Mesenchymal stem cell (in vitro differentiated cells and primary cell): ENCODE measurements around the gene RNF145.

Experiments used
- DNase-seq: peaks from one replicate; pipeline ENCODE4 v3.0.0-alpha.2; 2013
- H2AFZ ChIP-seq: one replicate; pipeline ENCODE4 v1.6.1; 2013; ENCODE audit warnings: low read depth, mild to moderate bottlenecking, control low read depth, inconsistent platforms, low read length, moderate library complexity
- H2AK5ac ChIP-seq: 2 replicates; pipeline ENCODE4 v1.6.1; 2013; ENCODE audit warnings: low read length, moderate library complexity, mild to moderate bottlenecking, inconsistent platforms; ENCODE audit not compliant: severe bottlenecking
- H2BK120ac ChIP-seq: one replicate; pipeline ENCODE4 v1.6.1; 2013; ENCODE audit warnings: low read depth, mild to moderate bottlenecking, inconsistent platforms, low read length, moderate library complexity
- H2BK12ac ChIP-seq, 2 experiments: one replicate each; pipeline ENCODE4 v1.6.1; 2013; ENCODE audit warnings: inconsistent platforms in 2 of 2, low read length in 2 of 2, mild to moderate bottlenecking in 2 of 2, moderate library complexity in 2 of 2, control low read depth in 1 of 2
- H2BK15ac ChIP-seq: one replicate; pipeline ENCODE4 v1.6.1; 2013; ENCODE audit warnings: mild to moderate bottlenecking, low read depth, inconsistent platforms; ENCODE audit not compliant: poor library complexity, severe bottlenecking
- H2BK5ac ChIP-seq: 2 replicates; pipeline ENCODE4 v1.6.1; 2013; ENCODE audit warnings: low read depth, mild to moderate bottlenecking, low read length, control low read depth, inconsistent platforms; ENCODE audit not compliant: poor library complexity, severe bottlenecking
- H3K14ac ChIP-seq, 2 experiments: one replicate each; pipeline ENCODE4 v1.6.1; 2013; ENCODE audit warnings: inconsistent platforms in 2 of 2, low read length in 2 of 2, control low read depth in 1 of 2, mild to moderate bottlenecking in 1 of 2, moderate library complexity in 1 of 2
- H3K18ac ChIP-seq, 2 experiments: one replicate each; pipeline ENCODE4 v1.6.1; 2013; ENCODE audit warnings: inconsistent platforms in 2 of 2, low read length in 2 of 2, control low read depth in 1 of 2, low read depth in 1 of 2, mild to moderate bottlenecking in 1 of 2
- H3K23ac ChIP-seq, 2 experiments: one replicate each; pipeline ENCODE4 v1.6.1; 2013; ENCODE audit warnings: inconsistent platforms in 2 of 2, low read length in 2 of 2, mild to moderate bottlenecking in 2 of 2, moderate library complexity in 2 of 2, control low read depth in 1 of 2
- H3K27ac ChIP-seq: 2 replicates; pipeline ENCODE4 v1.5.1; 2013; ENCODE audit warnings: mild to moderate bottlenecking, moderate library complexity, low read length, control low read depth, inconsistent platforms; ENCODE audit not compliant: poor library complexity, severe bottlenecking
- H3K27me3 ChIP-seq, 2 experiments: 2 replicates each; pipeline versions ENCODE4 v1.6.1 to v1.7.0; 2013; ENCODE audit warnings: low read length in 2 of 2, mild to moderate bottlenecking in 2 of 2, moderate library complexity in 2 of 2, control low read depth in 1 of 2, inconsistent platforms in 1 of 2; ENCODE audit not compliant: control insufficient read depth in 1 of 2, insufficient read depth in 1 of 2
- H3K36me3 ChIP-seq, 2 experiments: 2 replicates each; pipeline versions ENCODE4 v1.6.1 to v1.7.0; 2013; ENCODE audit warnings: low read length in 2 of 2, control low read depth in 1 of 2, inconsistent platforms in 1 of 2, low read depth in 1 of 2, mild to moderate bottlenecking in 1 of 2; ENCODE audit not compliant: insufficient read depth in 2 of 2, control insufficient read depth in 1 of 2
- H3K4ac ChIP-seq, 2 experiments: one replicate each; pipeline ENCODE4 v1.6.1; 2013; ENCODE audit warnings: inconsistent platforms in 2 of 2, low read length in 2 of 2, mild to moderate bottlenecking in 2 of 2, moderate library complexity in 2 of 2, control low read depth in 1 of 2, low read depth in 1 of 2
- H3K4me1 ChIP-seq: 2 replicates; pipeline ENCODE4 v1.6.1; 2013; ENCODE audit warnings: low read depth, low read length, control low read depth; ENCODE audit not compliant: control insufficient read depth, insufficient read depth
- H3K4me2 ChIP-seq: 2 replicates; pipeline ENCODE4 v1.6.1; 2013; ENCODE audit warnings: low read length, mild to moderate bottlenecking, inconsistent platforms; ENCODE audit not compliant: poor library complexity, severe bottlenecking
- H3K4me3 ChIP-seq, 2 experiments: 2 replicates each; pipeline versions ENCODE4 v1.5.1 to v1.7.0; 2013; ENCODE audit warnings: low read length in 2 of 2, mild to moderate bottlenecking in 2 of 2, control low read depth in 1 of 2, low read depth in 1 of 2; ENCODE audit not compliant: insufficient read depth in 1 of 2
- H3K79me1 ChIP-seq: replicated peaks from 2 replicates; pipeline ENCODE4 v1.6.1; 2013; ENCODE audit warnings: mild to moderate bottlenecking, control low read depth, low read length, inconsistent platforms; ENCODE audit not compliant: poor library complexity, severe bottlenecking
- H3K9ac ChIP-seq: 2 replicates; pipeline ENCODE4 v1.7.0; 2013; ENCODE audit warnings: mild to moderate bottlenecking, low read length, moderate library complexity
- H3K9me3 ChIP-seq: 2 replicates; pipeline ENCODE4 v1.7.0; 2013; ENCODE audit warnings: mild to moderate bottlenecking, low read length; ENCODE audit not compliant: control insufficient read depth
- H4K8ac ChIP-seq: one replicate; pipeline ENCODE4 v1.6.1; 2013; ENCODE audit warnings: inconsistent platforms, mild to moderate bottlenecking, low read length, moderate library complexity
- H4K91ac ChIP-seq: one replicate; pipeline ENCODE4 v1.6.1; 2013; ENCODE audit warnings: mild to moderate bottlenecking, low read length, inconsistent platforms
- WGBS: methylation state at CpG from one replicate; pipeline ENCODE4 v1.1.7; 2013; ENCODE audit warnings: mixed read lengths; 5-methylcytosine and 5-hydroxymethylcytosine counted together

Gene RNF145

GRCh38 chr5:159211729-159212174 lies 2.4 kb upstream of the RNF145 start:
- no peak overlapping the region for H4K91ac ChIP-seq
- no peak overlapping the region for H3K9ac ChIP-seq
- H3K14ac ChIP-seq = no peak overlapping the region
- H3K18ac ChIP-seq = no peak overlapping the region
- no peak overlapping the region for H2AFZ ChIP-seq
- no peak overlapping the region for H3K4me2 ChIP-seq
- no peak overlapping the region for H2BK15ac ChIP-seq
- H3K4ac ChIP-seq = no peak overlapping the region
- no peak overlapping the region for H3K4me3 ChIP-seq
- H3K27me3 ChIP-seq = no peaks in the 10 kb centered on the region
- no peak overlapping the region for H2BK120ac ChIP-seq
- H3K9me3 ChIP-seq = no peaks in the 10 kb centered on the region
- no peak overlapping the region for H4K8ac ChIP-seq
- no peak overlapping the region for H3K27ac ChIP-seq
- H2AK5ac ChIP-seq = no peak overlapping the region
- H2BK5ac ChIP-seq = no peak overlapping the region
- H3K79me1 ChIP-seq = no peaks in the 10 kb centered on the region
- 42% methylated on average over 4 of the region's 4 CpGs for WGBS
- no peak for DNase-seq
- H3K36me3 ChIP-seq = no peaks in the 10 kb centered on the region
- peaks cover 6% of the 10 kb centered on the region for H3K4me1 ChIP-seq
- H2BK12ac ChIP-seq = no peak overlapping the region
- H3K23ac ChIP-seq = no peak overlapping the region

GRCh38 chr5:159210846-159211245 lies 1.5 kb upstream of the RNF145 start:
- Histone ChIP-seq H4K91ac (no peak overlapping the region), H3K79me1 (no peaks in the 10 kb centered on the region), H3K27me3 (no peaks in the 10 kb centered on the region), H3K14ac (no peak overlapping the region), H2BK15ac (no peak overlapping the region), H3K23ac (no peak overlapping the region), H2AFZ (no peak overlapping the region), H3K36me3 (no peaks in the 10 kb centered on the region), H3K4me3 (no peak overlapping the region), H3K4me2 (no peak overlapping the region), H3K9me3 (no peaks in the 10 kb centered on the region), H3K4me1 (peaks cover 6% of the 10 kb centered on the region), H3K27ac (no peak overlapping the region), H2AK5ac (no peak overlapping the region), H3K9ac (no peak overlapping the region), H4K8ac (no peak overlapping the region), H3K18ac (no peak overlapping the region), H3K4ac (no peak overlapping the region), H2BK12ac (no peak overlapping the region), H2BK120ac (no peak overlapping the region), H2BK5ac (no peak overlapping the region)
- no CpG with 5 or more reads among the region's 1 CpG for WGBS
- DNase-seq = no peak

GRCh38 chr5:159210210-159210661 lies 883 bp upstream of the RNF145 start:
- Histone ChIP-seq H2BK5ac (no peak overlapping the region), H2BK120ac (no peak overlapping the region), H3K4me2 (no peak overlapping the region), H4K91ac (no peak overlapping the region), H3K4ac (no peak overlapping the region), H3K79me1 (no peaks in the 10 kb centered on the region), H3K27me3 (no peaks in the 10 kb centered on the region), H3K9me3 (no peaks in the 10 kb centered on the region), H3K4me1 (peaks cover 6% of the 10 kb centered on the region), H4K8ac (no peak overlapping the region), H3K9ac (no peak overlapping the region), H3K23ac (no peak overlapping the region), H3K4me3 (peak overlapping the region in 1 of 2 experiments; percentile 96), H2BK12ac (peak overlapping the region in 1 of 2 experiments; percentile 6), H3K14ac (no peak overlapping the region), H2AK5ac (no peak overlapping the region), H3K27ac (no peak overlapping the region), H3K36me3 (no peaks in the 10 kb centered on the region), H3K18ac (peak overlapping the region in 1 of 2 experiments; percentile 18), H2BK15ac (no peak overlapping the region), H2AFZ (no peak overlapping the region)
- WGBS = 69% methylated on average over 4 of the region's 4 CpGs
- DNase-seq = no peak

GRCh38 chr5:159208514-159209437 lies 577 bp downstream of the RNF145 start:
- Histone ChIP-seq H2BK120ac (peak overlapping the region; percentile 80), H3K9ac (peak overlapping the region; percentile 99), H3K23ac (peak overlapping the region; percentile 89 to 99), H3K4me2 (peak overlapping the region; percentile 91), H3K4me1 (peaks cover 6% of the 10 kb centered on the region), H2BK15ac (peak overlapping the region; percentile 81), H3K36me3 (no peaks in the 10 kb centered on the region), H3K14ac (peak overlapping the region in 1 of 2 experiments; percentile 98), H3K27me3 (no peaks in the 10 kb centered on the region), H3K79me1 (no peaks in the 10 kb centered on the region), H3K18ac (peak overlapping the region; percentile 95 to 97), H3K4ac (peak overlapping the region; percentile 85 to 93), H2BK5ac (peak overlapping the region; percentile 86), H3K9me3 (no peaks in the 10 kb centered on the region), H2AK5ac (peak overlapping the region; percentile 49), H2AFZ (peak overlapping the region; percentile 53), H4K8ac (peak overlapping the region; percentile 90), H3K4me3 (peak overlapping the region; percentile 96 to 98), H4K91ac (peak overlapping the region; percentile 94), H2BK12ac (peak overlapping the region; percentile 71 to 80), H3K27ac (peak overlapping the region; percentile 64)
- DNase-seq = peak; percentile 50
- under 1% methylated on average over 28 of the region's 65 CpGs for WGBS
